ENCODE data around the gene CARMIL1. TPM values are rescaled to one million over a fixed set of nuclear protein-coding genes. Genes with fewer than 3 reads are reported as not detected.

The CARMIL1 gene
- total RNA-seq, 2 donors from 2014 or later: 11.9 to 13.7 TPM

DNA sequence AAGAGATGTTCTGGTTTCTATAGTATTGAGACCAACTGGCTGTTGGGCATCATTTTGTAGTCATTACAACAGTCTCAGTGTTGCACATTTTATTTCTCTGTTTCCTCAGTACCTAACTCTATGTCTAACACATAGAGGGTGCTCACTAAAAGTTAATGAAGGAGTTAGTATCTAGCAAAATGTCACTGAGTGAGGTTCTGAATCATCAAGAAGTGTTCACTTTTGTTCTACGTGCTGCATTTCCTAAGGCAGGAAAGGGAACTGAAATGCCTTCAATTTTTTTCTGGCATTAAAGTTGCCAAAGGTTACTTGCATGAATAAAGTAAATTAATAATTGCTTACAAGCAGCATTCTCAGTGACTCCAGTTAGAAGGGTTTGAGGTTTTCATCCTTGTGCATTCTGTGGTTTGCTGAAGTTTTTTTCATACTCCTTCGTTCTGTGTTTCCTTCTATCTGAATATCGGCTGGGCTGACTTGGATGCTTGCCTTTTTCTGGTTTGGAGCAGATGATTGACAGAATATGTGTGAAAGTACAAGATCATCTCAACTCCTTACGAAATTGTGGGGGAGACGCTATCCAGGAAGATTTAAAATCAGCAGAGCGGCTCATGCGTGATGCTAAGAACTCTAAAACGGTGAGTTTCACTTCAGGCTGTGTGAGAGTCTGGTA, 258.3 kb downstream of the CARMIL1 start:
- Histone ChIP-seq H3K36me3 (replicated peaks in 1 of 2; ENCODE audit: insufficient read depth in 1 of 2, low read depth in 2 of 2) (no peaks in the 10 kb centered on the region), H3K4me3 (no peak overlapping the region), H3K27me3 (no peaks in the 10 kb centered on the region), H3K4me1 (no peaks in the 10 kb centered on the region), H3K9me3 (no peaks in the 10 kb centered on the region), H3K27ac (no peak overlapping the region)
- ATAC-seq (no peak), DNase-seq (no peak)
- intact Hi-C loops (cut with DNase I): no loop called here
- whole genome bisulfite sequencing, 2 donors: 75 to 85% methylated on average over 8 of the region's 8 CpGs
- no peak for TF ChIP-seq POLR2A (IDR thresholded peaks at IDR 0.05)
- TF ChIP-seq, protein P1, sequence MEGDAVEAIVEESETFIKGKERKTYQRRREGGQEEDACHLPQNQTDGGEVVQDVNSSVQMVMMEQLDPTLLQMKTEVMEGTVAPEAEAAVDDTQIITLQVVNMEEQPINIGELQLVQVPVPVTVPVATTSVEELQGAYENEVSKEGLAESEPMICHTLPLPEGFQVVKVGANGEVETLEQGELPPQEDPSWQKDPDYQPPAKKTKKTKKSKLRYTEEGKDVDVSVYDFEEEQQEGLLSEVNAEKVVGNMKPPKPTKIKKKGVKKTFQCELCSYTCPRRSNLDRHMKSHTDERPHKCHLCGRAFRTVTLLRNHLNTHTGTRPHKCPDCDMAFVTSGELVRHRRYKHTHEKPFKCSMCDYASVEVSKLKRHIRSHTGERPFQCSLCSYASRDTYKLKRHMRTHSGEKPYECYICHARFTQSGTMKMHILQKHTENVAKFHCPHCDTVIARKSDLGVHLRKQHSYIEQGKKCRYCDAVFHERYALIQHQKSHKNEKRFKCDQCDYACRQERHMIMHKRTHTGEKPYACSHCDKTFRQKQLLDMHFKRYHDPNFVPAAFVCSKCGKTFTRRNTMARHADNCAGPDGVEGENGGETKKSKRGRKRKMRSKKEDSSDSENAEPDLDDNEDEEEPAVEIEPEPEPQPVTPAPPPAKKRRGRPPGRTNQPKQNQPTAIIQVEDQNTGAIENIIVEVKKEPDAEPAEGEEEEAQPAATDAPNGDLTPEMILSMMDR (IDR thresholded peaks at IDR 0.05): no peak

DNA sequence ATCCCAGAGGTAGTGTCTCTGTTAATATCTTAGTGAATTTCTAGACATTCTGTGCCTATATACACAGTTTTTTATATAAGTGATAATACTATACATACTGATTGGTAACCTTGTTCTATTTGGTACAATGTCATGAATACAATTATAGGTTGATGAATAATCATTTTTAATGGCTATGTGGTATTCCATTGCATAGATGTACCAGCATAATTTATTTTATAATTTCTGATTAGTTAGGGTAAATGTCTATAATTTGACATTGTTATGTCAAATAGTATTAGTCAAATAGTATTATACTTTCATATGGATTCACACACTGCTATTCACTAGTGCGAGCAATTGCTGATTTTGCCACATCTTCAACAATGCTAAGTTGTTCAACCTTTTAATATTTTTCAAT, 262.1 kb downstream of the CARMIL1 start:
- intact Hi-C loops (cut with DNase I): no loop called here
- ATAC-seq: no peak
- H3K36me3 ChIP-seq (replicated peaks in 1 of 2; ENCODE audit: insufficient read depth in 1 of 2, low read depth in 2 of 2): no peaks in the 10 kb centered on the region
- TF ChIP-seq POLR2A (IDR thresholded peaks at IDR 0.05): no peak
- TF ChIP-seq, protein P1 (IDR thresholded peaks at IDR 0.05): no peak
- H3K4me1 ChIP-seq: peaks cover 8% of the 10 kb centered on the region
- no peaks in the 10 kb centered on the region for H3K27me3 ChIP-seq
- no peak for DNase-seq
- 100% methylated on average over 1 of the region's 1 CpG for WGBS, 2 donors
- no peak overlapping the region for H3K27ac ChIP-seq
- H3K9me3 ChIP-seq: no peaks in the 10 kb centered on the region
- H3K4me3 ChIP-seq: no peak overlapping the region

DNA sequence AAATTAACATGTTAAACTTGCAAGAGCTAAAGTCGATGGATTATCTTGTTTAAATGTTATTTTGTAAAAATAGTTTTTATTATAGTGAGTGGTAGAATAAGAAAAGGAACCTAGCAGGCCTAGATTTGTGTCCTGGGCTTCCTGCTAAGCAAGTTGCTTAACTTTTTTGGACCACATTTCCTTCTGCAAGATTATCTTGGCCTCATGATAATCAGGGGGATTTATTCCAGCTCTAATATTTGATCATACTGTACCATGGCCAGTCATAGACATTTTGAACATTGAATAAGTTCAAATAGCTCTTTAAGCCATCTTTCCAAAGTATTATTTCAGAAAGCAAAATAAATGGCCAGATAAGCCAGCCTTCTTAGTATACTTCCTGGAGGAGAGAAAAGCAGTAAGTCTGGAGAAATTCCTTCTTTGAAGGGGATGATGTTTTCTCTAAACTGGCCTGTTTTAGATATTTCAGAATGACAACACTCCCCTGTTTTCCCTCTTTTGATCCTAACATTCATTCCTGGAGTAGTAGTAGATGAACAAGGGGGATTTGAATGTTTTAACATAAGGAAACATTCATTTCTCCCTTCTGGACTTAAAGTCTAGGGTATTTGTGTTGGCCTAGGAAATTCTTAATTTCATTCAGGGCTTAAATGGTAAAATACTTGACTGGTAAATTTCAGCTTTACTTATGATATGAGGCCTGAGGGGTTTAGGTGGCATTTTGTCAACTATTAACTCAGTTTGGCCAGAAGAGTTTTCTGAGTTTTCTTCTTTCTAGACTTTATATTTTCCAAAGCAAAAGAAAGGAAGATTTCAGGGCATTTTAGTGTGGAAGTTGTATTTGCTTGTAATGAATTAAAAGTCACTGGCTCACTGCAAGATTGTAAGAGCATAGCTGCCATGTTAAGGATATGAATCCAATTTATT, 264.1 kb downstream of the CARMIL1 start:
- H3K27me3 ChIP-seq: no peaks in the 10 kb centered on the region
- no peaks in the 10 kb centered on the region for H3K36me3 ChIP-seq (replicated peaks in 1 of 2; ENCODE audit: insufficient read depth in 1 of 2, low read depth in 2 of 2)
- intact Hi-C loops (cut with DNase I): no loop called here
- H3K4me1 ChIP-seq: peaks cover 8% of the 10 kb centered on the region
- no peak overlapping the region for H3K27ac ChIP-seq
- no peaks in the 10 kb centered on the region for H3K9me3 ChIP-seq
- H3K4me3 ChIP-seq: no peak overlapping the region
- DNase-seq (no peak), ATAC-seq (no peak)
- WGBS, 2 donors: 19 to 24% methylated on average over 1 of the region's 1 CpG
- TF ChIP-seq POLR2A (IDR thresholded peaks at IDR 0.05): no peak
- TF ChIP-seq, protein P1 (IDR thresholded peaks at IDR 0.05): no peak

DNA sequence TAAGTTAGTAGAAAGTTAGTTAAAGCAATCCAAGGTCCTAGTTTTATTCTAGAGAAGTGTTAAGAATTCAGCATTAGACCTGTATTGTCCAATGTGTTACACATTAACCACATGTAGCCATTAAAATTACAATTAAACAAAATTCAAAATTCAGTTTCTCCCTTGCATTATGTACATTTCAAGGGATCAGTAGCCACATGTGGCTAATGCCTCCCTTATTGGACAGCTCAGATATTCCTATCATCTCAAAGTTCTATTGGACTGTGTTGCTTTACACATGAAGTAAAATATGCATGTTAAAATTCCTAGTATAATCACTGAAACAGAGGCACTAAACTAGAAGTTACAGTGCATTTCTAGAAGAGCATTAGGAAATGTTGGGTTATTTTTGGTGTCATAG, 265.7 kb downstream of the CARMIL1 start:
- no peak overlapping the region for H3K4me3 ChIP-seq
- peaks cover 8% of the 10 kb centered on the region for H3K4me1 ChIP-seq
- no peaks in the 10 kb centered on the region for H3K36me3 ChIP-seq (replicated peaks in 1 of 2; ENCODE audit: insufficient read depth in 1 of 2, low read depth in 2 of 2)
- no peak overlapping the region for H3K27ac ChIP-seq
- DNase-seq (no peak), ATAC-seq (no peak)
- H3K27me3 ChIP-seq: no peaks in the 10 kb centered on the region
- TF ChIP-seq POLR2A (IDR thresholded peaks at IDR 0.05): no peak
- TF ChIP-seq, protein P1 (IDR thresholded peaks at IDR 0.05): no peak
- intact Hi-C loops (cut with DNase I): no loop called here
- H3K9me3 ChIP-seq: no peaks in the 10 kb centered on the region
